DLD1 (cell line): ENCODE data around the gene ZDHHC11B.
"Not testable (repeated sequence)": the region's sequence is repeated elsewhere in the genome, so short reads cannot be mapped to it uniquely, and the experiment has no call there.

Experiments
- in situ Hi-C: cut with HindIII; loops from 2 replicates; pipeline ENCODE4 v1.10.0; 2017; ENCODE audit warnings: low sequenced_read_pairs

The ZDHHC11B gene

DNA sequence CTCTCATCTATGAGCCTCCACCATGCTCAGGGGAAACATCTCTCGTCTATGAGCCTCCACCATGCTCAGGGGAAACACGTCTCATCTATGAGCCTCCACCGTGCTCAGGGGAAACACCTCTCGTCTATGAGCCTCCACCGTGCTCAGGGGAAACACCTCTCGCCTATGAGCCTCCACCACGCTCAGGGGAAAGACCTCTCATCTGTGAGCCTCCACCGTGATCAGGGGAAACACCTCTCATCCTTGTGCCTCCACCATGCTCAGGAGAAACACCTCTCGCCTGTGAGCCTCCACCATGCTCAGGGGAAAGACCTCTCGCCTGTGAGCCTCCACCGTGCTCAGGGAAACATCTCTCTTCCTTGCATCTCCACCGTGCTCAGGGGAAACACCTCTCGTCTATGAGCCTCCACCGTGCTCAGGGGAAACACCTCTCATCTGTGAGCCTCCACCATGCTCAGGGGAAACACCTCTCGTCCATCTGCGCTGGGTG is 30.3 kb downstream of the ZDHHC11B start:
- in situ Hi-C loops = not testable (repeated sequence)

DNA sequence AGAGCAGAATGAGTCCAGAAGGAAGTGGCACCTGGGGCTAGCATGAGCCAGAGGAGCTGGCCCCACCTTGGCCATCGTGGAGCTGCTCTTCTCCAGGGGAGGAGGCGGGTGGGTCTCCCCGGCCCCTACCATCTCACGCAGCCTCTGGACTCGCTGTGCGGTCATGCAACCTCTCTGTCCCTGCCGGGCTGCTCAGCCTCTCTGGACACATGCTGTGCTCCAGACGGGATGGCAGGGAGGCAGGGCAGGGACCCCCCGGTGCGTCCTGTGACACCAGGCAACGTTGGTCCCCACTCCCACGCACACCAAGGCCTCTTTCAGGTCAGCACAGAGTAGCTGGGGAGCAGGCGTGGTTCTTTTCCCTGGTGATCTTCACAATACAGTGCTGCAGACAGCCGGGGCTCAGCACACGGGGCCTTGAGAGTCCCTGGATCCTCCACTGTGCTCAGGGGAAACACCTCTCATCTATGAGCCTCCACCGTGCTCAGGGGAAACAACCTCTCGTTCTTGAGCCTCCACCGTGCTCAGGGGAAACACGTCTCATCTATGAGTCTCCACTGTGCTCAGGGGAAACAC is 30.9 kb downstream of the ZDHHC11B start:
- in situ Hi-C loops = not testable (repeated sequence)

DNA sequence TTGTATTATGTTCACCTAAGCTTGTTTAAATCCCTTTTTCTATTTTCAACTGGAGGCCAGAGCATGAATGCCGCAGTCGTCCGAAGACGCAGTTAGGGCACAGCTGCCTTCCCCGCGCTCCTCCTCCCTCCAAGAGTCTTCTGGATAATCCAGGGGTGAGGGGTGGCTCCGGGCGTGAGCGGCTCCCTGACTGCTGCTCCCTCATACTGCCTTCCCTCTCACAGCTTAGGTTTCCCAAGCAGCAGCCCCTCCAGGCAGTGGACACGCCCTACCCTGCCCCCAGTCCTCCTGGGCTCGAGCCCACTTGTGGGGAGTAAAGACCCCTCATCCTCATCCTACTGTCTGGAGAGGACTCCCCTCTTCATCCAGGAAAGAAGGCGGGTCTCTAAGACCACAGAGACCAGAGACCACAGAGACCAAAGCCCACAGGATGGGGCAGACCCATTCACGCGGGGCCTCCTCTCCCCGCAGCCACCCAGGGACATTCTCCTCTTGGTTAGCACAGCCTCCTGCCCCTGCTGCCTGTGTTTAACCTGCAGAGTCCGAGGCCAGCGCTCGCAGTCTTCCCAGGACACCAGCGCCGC is 31.9 kb downstream of the ZDHHC11B start:
- in situ Hi-C loops = not testable (repeated sequence)

DNA sequence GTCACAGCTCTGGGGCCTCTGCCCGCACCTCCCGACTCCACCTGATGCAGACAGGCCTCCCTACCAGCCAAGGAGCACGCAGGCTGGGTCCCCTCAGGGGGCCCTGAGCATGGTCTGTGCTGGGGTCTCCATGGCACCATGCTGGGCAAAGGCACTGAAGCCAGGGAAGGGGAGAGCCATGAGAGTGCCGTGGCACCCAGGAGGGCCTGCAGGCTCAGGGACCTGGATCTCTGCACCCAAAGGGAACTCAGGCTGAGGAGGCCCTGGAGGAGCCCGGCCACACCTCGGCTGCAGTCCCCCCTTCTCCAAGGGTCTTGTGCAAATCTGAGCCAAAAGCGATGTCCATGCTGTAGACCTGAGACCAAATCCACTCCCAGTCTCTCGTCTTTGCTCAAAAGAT is 32.5 kb downstream of the ZDHHC11B start:
- in situ Hi-C loops = not testable (repeated sequence)

DNA sequence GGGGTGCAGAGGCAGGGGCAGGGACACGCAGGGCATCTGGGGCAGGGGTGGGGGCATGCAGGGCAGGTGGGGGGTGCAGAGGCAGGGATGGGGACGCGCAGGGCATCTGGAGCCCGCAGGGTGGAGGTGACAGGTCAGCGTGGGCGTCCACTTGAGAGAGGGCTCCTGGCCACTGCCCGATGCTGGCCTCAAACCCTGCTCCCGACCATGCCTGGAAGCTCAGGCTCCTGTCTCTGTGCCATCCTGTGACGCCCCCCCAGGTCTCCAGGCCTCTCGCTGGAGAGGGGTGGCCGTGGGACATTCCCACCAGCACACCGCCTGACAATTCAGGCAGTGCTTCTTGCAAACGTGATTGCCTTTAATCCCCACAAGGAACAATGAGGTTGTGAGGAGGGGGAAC is 33.0 kb downstream of the ZDHHC11B start:
- in situ Hi-C loops = no loop called here

DNA sequence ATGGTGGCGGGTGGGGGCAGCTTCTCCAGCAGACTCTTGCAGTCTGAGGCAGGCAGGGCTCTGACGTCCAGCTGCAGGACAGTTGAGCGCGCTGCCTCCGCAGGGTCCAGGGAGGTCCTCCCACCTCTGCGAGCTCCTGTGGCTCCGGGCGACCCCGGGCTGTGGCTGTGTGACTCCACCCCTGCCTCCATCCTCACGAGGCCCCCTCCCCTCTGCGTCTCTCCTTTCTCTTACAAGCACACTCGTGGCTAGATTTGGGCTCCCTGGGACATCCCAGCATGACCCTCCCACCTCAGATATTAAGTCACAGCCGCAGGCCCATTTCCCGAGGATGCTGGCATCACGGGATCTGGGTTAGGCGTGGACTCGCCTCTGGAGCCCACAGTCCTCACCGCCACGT is 34.3 kb downstream of the ZDHHC11B start:
- in situ Hi-C loops = not testable (repeated sequence)

DNA sequence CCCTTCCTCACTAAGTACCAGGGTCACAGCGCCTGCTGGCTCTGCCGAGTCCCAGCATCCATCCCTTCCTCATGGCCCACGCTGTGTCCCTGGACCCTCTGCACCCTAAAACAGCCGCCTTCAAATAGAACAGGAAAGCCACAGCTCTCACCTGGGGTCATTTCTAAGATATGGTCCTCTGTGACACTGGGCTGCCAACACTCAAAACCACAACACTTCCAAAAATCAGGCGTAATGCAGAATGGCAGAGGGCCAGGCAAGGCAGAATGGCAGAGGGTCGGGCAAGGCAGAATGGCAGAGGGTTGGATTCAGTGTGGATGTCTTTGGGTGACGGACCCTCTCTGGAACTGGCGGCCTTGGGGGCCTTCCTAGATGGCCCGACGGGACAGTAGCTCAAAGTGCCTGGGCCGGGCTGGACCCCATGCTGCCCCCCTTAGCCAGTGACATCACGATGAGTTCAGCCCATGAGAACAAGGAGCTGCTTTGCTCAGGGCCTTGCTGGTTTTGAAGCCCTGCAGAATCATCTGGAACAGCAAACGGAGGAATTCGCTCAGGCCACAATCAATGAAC is 35.3 kb downstream of the ZDHHC11B start:
- in situ Hi-C loops = no loop called here

DNA sequence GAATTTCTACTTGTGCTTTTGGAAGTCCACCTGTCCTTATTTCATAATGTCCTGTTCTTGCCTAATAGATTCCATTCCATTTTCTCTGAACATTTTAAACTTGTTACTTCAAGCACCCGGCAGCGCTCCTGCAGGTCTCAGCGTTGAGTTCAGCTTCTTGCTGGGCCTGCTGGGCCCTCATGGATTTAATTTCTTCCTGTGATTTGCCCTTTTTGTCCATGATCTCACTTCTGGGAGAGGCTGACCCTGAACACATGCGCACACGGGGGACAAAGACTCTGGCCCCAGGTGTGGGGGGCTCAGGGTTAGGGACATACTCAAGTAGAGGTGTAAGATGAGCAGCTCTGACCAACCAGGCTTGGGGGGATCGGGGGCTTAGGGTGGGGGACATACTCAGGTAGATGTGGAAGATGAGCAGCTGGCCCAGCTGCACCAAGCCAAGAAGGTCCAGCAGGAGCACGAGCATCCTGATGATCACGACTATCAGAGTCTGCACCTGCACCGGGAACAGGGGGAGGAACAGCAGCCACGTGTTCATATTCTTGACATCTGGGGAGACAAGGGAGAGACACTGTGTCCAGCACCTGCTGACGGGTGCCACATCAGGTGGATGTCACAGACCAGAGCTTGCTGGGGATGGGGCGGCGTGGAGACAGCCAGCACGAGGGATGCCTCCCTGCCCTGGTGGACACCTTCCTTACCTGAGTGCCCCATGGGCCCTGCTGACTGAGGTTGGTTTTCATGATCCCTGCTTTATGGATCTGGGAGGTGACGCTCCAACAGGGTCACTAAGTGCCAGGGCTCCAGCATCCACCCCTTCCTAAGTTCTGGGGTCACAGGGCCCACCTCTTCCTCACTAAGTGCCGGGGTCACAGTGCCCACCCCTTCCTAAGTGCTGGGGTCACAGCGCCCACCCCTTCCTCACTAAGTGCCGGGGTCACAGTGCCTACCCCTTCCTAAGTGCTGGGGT is 36.2 kb downstream of the ZDHHC11B start:
- in situ Hi-C loops = not testable (repeated sequence)

DNA sequence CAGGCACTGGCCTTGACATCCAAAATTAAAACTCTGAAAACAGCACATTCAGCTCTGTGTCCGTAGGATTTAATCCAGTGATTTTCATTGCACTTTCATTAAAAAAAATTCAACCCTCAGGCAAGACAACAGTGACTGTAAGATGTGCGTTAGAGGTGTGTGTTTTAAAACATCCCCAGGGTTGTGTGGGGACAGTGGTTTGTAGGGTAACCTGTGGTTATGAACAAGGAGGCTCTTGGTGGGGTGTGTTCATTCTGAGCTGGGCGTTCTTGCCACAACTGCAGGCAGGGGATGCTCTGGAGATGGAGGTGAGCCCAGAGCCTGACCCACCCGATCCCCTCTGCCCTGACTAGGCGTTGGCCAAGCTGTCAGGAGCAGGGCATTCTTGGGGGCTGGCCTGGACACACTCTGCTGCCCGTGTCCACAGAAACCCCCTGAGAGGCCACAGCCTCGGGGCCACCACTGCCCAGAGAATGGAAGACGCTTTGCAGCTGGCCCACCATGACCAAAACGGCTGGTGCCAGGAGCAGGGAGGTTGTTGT is 37.2 kb downstream of the ZDHHC11B start:
- in situ Hi-C loops = not testable (repeated sequence)

DNA sequence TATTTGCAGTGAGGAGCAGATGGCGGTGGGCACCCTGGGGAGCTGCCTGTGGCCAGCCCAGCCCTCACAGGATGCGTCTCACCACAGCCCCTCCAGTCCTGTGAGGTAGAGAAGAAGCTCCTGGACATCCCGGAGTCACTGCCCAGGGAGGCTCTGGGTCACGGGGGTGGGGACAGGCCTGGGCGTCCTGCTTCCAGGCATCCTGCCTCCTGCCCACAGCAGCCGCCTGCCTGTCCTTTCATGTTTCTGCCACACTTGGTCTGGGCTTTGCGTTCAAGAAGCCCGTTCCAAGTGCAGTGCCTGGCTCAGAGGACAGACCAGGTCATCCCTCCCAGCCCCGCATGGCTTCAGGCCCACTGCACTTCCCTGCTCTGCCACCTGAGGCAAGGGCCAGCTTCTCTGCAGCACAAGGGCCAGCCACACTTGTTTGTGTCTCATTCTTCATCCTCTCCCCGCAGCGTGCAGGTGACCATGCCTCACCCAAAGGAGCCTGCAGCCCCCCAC is 38.2 kb downstream of the ZDHHC11B start:
- in situ Hi-C loops = no loop called here

DNA sequence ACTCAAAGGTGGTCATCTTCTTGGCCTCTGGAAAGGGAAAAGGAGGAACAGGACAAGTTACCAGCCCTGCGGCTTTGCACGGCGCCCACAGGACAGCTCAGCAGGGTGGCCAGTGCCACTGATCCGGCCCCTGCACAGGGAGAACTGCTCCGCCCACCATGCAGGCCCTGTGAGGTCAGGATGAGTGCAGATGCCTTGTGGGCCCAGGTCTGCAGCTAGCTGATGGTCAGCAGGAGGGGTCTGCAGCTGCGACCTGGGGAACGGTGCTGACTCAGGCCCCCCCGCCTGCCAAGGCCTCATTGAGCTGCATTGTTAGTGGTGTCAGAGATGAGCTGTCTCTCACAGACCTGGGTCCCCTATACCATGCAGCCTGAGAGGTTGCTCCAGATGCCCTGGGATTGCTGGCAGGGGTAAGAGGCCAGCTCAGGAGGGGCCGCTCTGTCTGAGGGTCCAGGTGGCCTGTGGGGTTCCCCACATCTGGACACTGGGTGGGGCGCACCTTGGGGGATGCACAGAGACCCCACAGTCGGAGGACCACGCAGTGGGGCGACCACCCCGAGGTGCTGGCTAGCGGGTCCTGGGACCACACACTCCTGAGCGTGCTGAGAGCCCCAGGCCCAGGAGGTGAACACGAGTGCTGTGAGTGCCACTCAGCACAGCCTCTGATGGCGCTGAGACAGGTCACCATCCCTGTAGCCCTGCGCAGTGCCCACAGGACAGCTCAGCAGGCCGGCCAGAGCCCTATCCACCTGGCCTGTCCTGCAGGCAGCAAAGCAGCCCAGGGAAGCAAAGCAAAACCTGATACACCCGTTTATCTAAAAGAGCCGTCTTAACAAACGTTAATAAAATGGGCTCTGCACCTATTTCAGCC is 39.0 kb downstream of the ZDHHC11B start:
- in situ Hi-C loops = not testable (repeated sequence)

DNA sequence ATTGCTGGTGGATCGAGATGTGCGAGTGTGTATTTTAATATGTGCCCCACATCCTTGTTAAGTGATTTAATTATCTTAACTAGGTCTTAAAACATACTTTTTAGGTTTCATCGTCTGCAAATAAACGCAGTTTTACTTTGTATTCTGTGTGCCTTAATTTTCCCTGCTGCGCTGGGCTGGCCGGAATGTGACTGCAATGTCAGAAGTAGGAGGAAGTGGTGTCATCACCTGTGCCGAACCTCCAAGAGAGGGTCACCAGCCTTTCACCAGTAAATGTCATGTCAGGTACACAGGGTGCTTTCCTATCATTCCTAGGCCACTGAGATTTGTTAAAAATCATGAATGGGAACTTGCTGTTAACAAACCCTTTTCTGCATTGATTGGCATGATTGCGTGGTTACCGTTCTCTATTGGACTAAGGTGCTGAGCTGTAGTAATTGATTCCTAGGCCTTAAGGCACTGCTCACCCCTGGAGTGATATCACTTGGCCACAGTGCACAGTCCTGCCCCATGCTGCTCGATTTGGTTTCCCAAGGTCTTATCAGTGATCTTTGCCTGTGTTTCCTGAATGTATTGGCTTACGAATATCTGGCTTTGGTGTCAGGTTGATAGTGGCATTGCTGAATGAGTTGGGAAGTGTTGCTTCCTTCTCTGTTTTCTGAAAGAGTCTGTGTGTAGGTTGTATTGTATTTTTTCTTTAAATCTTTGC is 40.7 kb downstream of the ZDHHC11B start:
- in situ Hi-C loops = not testable (repeated sequence)

DNA sequence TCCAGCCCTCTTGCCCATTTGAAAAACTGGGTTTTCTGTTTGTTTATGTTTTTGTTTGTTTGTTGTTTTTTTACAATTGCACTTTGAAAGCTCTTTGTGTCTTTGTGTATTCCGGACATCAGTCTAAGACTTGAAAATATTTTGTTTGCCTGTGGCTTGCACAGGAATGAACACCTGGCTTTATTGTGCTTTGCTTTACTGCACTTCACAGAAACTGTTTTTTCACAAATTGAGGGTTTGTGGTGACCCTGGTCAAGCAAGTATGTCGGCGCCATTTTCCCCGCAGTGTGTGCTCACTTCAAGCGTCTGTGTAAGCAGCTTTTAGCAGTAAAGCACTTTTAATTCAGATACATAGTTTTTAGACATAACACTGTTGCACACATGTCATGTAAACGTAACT is 42.3 kb downstream of the ZDHHC11B start:
- in situ Hi-C loops = not testable (repeated sequence)

DNA sequence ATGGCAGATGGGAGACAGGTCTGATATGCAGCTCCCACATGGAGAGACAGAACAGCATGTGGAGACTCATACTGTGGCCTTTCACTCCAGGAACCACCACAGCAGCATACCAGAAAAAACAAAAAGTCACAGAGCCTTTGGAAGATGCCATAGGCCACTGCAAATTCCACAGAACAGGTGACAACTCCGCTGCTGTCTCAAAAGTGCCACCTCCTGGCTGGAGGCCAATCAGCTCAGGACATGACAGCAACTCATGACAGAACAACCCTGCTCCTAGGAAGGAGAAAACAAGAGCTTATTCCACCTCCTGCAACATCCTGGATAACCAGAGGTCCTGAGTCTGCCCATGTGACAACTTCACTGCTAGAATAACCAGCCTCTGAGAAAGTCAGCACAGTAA is 50.4 kb downstream of the ZDHHC11B start:
- in situ Hi-C loops = not testable (repeated sequence)

DNA sequence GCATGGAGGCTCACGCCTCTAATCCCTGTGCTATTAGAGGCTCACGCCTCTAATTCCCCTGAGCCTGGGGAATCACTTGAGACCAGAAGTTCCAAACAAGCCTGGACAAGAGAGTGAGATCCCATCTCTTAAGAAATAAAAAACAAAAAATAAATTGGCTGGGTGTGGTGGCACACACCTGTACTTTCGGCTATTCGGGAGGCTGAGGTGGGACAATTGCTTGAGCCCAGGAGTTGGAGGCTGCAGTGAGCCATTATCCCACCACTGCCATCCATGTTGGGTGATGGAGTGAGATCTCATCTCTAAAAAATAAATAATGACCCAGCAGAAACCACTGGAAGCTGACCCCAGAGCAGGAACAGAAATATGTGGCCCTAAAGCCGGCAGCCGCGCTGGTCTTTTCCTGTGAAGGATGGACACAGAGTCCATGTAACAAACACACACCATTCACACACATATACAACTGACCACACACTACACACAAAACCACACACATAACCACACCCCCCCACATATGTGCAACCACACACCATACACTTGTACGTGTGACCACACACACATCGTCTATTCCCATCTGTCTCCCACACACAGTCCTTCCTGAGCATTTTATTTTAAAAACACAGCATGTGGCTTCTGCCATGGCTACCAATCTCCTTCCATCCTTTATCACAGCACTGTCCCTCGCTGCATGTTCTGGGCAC is 51.6 kb downstream of the ZDHHC11B start:
- in situ Hi-C loops = not testable (repeated sequence)

DNA sequence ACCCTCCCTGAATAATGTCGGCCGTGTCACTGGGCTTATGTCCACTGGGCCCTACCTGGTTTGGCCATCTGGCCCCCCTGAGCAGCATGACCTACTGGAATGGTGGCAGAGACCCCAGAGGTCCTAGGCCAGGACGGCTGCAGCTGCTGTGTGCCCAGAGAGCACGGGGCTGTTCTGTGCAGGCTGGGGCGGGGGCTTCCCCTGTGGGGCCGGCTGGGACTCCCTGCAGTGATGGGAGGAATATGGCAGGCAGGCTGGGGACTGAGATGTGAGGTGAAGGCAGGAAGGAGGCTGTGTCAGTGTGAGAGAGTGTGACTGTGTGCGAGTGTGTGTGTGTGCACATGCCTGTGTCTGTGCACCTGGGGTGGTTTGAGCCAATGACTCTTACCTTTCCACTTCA is 55.3 kb downstream of the ZDHHC11B start:
- in situ Hi-C loops = not testable (repeated sequence)

DNA sequence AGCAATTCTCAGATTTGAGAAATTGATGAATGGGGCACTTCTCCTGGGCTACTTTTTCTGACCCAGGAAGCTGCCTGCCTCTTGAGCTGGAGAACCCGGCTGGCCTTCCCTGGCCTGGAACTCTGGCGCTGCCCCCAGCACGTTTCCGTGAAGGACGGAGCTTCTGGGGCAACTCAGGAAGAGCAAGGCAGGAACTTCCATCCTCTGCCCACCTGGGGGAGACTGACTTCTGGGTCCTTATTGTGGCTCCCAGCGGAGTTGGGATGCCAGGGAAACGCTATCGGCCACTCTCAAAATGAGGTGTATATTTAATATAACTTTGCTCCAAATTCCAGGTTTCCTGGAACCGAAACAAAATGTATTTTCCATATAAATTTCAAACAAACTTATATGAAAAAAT is 57.4 kb downstream of the ZDHHC11B start:
- in situ Hi-C loops = not testable (repeated sequence)

DNA sequence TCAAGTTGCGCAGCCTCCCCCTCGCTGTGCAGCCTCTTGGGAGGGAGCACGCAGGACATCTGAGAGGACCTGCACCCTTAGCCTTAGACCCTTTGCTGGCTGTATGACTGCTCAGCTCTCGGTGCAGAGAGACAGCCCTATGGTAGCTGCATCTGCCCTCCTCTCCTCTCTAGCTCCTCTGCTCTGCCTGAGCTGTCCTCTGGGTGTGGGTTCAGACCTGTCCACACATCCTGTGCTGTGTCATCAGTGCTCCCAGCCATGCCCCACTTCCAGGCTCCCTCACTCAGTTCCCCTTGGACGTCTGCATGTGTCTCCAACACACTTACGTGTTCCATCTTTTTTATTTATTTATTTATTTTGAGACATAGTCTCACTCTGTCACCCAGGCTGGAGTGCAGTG is 60.7 kb downstream of the ZDHHC11B start:
- in situ Hi-C loops = not testable (repeated sequence)

DNA sequence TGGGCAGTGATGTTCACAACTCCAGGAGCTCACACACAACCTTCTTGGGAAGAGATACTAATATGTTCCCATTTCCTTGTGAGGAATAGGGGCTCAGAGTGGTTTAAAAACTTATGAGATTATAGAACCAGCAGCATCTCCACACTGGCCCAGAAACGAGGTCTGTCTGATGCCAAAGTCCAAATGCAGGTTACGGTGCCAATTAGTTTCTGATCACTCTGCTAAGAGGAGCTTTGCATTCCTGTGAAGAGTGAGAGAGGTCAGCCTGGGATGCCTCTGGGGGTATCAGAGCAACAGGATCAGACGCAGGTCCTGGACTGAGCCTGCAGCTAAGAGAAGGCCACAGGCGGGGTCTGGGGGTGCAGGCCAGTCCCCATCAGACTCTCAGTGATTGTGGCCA is 61.2 kb downstream of the ZDHHC11B start:
- in situ Hi-C loops = not testable (repeated sequence)
